ENCODE measurements around the gene DCDC1. TPM values are rescaled to one million over a fixed set of nuclear protein-coding genes. Genes with fewer than 3 reads are reported as not detected.

Gene DCDC1, protein sequence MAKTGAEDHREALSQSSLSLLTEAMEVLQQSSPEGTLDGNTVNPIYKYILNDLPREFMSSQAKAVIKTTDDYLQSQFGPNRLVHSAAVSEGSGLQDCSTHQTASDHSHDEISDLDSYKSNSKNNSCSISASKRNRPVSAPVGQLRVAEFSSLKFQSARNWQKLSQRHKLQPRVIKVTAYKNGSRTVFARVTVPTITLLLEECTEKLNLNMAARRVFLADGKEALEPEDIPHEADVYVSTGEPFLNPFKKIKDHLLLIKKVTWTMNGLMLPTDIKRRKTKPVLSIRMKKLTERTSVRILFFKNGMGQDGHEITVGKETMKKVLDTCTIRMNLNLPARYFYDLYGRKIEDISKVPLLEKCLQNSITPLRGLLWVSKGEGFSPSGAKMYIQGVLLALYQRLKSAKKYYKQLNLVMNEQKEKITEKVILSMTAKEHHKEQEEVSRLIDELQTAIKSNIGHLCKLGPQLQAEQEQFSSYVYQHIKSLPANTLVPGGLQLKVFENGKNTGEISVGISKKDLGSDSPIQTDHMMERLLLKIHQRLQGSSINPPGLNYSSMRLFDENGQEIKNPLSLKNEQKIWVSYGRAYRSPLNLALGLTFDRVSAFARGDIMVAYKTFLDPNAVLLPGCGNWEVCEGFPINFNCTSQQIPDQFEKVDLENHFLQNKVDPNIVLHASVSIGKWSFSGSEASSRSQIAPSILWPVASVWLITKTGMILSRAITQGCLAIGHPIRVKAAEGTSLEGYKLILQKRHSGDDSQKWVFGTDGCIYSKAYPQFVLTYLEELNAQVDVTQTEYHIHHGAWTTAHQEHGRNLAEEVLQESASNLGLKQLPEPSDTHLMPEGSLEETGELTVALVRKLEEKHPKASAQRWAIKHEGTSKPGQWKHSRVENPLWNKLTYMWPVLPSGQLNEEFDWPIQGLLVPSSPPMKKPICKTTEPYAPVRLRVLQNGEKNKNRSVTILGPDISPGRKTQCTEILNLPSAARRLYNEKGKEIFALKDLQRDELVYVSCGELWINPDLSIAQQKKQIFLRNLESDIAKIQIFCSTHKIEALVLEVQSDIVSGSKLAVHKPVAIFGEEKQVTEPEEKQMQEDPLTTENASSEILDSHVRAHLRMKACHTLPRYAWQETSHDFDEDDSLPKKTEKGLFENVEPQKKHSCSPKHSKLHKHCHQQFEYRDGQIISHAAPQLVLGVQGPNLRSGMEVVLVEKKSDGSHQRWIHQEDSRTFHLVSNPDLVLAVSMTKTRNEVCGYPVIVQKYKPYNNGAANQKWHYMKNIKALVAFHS (N-terminal part only)
- 0.34 and 0.66 TPM in 2 replicates for total RNA-seq (2014; rRNA removed; shearing (Covaris generic))

DNA sequence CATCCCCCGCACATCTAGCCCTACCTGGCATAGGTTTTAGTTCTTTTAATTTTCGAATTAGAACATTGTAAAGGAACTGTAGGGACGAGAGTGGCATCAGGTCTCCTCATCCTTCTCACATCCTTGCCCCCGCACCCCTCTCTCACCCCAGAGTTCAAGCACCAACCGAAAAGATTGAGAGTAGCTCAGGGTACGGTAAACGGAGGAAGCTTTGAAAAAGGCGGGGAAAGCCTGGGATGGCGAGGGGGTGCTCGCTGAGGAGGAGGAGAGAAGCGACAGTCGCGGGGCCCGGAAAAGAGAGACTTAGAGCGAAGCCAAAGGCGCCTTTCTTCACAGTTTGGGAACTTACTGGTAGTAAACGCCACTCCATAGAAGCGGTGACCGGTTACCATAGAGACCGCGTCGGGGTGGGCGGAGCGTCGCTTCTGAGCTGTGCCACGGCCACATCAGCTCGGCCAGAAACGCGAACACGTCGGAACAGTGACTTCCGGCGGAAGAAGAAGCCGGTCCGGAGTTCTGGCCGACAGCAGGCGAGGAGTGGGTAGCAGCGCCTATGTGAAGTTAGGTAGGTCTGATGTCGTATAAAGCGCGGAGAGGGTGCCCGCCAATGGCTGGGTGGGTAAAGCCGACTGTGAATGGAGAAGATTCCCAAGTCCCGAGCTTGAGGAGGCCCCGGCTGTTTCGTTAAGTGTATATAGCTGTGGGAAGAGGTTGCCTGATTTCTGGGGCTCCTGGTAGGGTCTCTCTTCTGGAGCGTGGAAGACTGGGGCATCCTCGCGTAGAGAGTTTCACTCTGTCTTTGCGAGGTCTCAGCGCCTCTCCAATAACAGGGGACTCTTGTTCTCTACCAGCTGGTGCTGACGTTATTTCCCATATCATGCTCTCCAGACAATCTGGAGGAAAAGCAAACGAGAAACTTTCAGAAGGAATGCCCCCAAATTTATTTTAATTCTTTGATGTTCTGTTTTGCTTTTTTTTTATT lies at the start of gene DCDC1, which contains the start of gene DNAJC24:
Gene DCDC1, minus strand, starts transcription at position 392 of the 982 bp plus-strand sequence. CDS start 41,459 bp downstream, outside the sequence.
Gene DNAJC24, plus strand, starts transcription at position 513 of the 982 bp plus-strand sequence. CDS start 889 bp downstream, outside the sequence.
- DNase-seq (ENCODE audit: low read depth), result peak; percentile 90

DNA sequence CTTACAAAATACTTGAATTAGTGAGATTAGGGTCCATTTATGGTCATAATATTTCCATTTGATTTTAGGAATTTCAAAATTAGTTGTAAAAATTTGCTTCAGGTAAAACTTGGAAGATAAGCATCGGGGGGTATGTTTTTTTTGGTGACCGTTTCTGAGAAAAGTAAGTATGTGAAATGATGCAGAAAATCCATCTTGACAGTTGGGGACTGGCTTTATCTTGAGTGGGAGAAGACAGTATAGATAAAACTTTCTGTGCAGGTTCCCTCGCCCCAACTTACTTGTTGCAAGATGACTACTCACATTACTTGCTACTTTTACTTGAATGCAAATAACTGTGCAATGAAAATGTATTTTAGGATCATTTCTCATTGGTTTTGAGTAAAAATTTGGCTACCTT lies 49.6 kb upstream of the DCDC1 start:
- DNase-seq (ENCODE audit: low read depth), result no peak

DNA sequence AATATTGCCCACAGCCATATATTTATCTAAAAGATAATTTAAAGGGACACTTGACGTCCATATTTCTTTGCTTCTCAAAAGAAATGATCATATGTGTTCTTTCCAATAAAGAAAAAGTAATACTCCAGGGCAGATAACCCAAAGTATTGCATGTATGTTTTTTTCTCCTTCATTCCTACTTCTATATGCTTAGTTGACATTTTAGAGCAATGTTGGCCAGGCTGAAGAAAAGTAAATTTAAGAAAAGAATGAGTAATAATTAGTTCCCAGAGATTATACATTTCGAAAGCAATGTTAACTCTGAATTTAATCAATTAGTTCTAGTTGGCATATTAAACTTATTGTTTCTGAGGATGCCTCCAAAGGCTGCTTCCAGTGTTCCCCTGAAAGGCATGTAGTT lies 48.3 kb upstream of the DCDC1 start:
- no peak for DNase-seq (ENCODE audit: low read depth)

DNA sequence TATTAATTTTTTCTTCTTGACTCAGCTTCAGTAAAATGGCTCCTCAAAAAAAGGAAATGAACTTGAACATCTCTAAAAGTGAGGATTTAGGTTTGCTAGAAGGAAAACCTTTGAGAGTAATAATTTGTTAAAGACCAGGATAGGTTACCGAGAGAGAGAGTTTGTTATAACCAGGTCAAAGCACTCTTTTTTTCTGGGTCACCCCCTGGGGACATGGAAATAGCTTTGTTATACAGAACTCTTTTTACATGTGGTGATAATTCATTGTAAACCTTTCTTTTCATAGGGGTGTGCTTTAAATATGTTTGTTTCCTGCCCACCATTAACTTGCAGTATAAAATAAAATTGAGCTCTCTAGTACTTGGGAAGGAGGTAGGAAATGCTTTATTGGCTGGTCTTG lies 47.8 kb upstream of the DCDC1 start:
- no peak for DNase-seq (ENCODE audit: low read depth)

DNA sequence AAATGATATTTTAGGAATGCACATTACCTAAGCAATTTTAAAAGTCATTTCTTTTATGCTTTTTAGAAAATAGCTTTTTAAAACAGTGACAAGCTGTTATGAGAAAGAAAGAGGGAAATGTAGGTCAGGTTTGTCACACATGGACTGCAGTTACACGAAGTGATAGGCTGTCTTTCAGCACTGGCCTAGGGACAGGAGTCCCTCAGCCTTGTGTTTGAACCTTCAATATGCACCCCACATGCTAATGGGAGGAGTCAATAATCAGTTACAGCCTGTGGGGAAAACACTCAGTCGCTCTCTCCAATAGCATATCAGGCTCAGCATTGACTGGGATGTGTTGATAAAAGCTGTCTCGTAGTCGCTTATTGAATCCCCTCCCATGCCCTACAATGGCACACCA lies 45.9 kb upstream of the DCDC1 start:
- DNase-seq (ENCODE audit: low read depth), result no peak

DNA sequence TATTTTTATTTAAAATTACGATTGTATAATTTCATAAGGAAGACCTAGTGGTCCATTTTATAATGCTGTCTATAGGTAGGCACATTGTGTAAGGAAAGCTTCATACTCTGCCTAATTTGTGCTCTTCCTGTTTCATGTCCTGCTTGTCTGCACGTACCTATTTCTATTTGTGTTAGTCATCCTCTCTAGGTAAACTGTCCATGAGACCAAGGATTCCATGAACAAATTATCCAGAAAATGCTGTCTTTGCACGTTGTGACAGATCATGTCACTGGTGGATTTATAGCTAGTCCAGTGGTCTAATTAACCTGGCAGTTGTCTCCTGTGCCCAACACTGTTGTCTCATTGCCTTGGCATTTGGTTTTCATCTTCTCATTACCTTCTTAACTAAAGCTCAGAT lies 44.8 kb upstream of the DCDC1 start:
- peak; percentile 89 for DNase-seq (ENCODE audit: low read depth)

DNA sequence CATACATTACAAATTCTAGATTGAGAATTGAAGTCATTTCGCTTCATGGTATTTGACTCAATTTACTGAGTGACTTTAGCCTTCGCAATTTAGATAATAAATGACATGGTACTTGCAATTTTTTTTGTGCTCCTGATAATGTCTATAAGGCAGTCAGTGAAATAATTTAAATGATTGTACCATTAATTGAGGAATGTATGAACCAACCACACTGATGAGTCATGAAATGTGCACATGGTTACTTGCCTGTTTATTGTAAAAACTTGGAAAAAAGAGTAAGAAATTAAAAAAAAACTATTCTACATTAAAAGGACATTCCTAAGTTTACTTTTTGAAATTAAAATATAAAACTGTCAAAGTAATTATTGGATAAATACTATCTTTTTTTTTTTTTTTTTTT lies 43.4 kb upstream of the DCDC1 start:
- DNase-seq (ENCODE audit: low read depth), result peak; percentile 78

DNA sequence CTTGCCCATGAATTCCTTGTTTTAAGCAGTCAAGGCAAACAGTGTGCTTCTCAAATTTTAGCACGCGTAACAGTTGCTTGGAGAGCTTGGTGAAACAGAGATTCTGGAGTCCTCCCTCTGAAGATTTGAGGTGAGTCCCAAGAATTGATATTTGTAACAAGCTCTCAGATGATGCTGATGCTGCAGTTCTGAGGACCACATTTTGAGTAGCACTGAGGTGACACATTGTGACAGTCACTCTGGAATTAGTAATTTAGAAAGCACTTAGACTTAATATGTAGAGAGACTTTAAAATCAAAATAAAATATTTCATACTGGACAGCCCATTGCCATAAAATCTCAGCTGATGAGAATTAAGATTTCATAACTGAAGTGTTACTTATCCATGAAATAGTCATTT lies 38.7 kb upstream of the DCDC1 start:
- DNase-seq (ENCODE audit: low read depth), result no peak

DNA sequence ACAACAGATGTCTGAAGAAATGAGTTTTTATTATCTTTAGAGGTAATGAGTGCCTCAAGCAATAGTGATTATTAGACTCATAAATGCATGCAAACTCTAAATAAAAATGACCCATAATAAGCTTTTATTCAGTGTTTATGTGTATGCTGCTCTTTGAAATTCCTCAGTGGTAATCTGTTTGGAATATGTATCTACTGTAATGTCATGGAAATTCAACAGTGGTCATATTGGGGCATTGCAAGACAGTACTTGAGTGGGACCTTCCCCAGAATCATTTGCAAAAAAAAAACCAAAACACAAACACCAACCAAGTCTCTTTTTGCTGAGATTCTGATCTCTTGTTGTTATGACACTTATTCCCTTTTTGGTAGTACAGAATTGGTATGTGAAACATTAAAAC lies 35.1 kb upstream of the DCDC1 start:
- DNase-seq (ENCODE audit: low read depth), result peak; percentile 22

DNA sequence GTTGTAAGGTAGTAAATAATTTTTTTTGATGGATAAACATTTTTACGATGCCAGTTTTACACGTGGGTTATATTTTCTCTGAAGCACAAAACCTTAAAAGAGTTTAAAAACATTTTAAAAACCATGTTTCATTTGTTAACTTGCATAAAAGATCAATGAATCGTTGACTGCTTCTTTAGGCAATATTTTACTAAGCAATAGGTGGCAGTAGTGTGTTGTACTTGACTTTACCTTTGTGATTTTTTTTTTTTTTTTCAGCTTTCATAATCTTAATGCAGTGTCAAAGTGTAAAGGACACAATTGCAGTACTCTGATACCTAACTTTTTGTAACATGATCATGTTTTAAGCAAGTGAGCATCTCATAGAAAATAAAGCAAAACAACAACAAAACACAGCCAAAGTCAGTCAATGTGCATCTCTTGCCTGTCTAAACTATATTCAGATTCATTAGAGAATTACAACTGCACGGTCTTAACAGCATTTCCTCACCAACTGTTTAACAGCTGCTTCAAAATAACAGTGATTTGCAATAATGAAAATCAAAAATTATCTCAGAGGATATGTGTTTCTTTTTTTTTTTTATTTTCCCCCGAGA lies 27.8 kb upstream of the DCDC1 start:
- DNase-seq (ENCODE audit: low read depth), result peak; percentile 37

DNA sequence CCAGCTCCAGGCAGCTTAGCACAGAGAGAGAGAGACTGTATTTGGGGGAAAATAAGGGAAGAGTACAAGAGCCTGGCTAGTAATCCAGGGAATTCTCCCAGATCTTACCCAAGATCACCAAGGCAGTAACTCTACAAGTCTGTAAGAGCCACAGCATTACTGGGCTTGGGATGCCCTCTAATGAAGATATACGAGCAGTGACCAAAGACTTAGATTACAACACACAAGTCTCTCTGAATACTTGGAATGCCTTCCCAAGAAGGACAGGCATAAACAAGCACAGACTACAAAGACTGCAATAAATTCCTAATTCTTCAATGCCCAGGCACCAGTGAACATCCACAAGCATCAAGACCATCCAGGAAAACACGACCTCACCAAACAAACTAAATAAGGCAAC lies 17.8 kb upstream of the DCDC1 start:
- DNase-seq (ENCODE audit: low read depth), result no peak

DNA sequence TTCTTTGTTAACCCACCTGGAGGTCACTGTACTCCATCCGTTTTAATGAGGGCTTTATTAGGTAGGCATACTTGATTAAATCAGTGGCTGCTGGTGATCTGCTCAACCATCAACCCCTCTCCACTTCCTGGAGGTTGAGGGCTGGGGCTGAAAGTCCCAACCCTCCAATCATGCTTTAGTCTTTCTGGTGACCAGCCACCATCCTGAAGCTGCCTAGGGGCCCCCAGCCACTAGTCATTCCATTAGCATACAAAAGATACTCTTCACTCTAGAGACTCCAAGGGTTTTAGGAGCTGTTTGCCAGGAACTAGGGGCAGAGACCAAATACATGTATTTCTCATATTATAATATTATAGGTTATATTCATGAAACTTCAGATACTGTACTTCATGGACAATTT lies 13.6 kb upstream of the DCDC1 start:
- no peak for DNase-seq (ENCODE audit: low read depth)

DNA sequence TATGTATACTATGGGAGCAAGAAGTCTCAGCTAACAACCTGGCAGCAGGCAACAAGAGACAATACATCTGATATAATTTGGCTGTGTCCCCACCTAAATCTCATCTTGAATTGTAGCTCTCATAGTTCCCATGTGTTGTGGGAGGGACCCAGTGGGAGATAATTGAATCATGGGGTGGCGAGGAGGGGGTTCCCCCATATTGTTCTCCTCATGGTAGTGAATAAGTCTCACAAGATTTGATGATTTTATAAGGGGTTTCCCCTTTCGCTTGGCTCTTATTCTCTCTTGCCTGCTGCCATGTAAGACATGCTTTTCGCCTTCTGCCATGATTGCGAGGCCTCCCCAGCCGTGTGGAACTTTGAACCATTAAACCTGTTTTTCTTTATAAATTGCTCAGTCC lies 6.3 kb upstream of the DCDC1 start:
- no peak for DNase-seq (ENCODE audit: low read depth)

DNA sequence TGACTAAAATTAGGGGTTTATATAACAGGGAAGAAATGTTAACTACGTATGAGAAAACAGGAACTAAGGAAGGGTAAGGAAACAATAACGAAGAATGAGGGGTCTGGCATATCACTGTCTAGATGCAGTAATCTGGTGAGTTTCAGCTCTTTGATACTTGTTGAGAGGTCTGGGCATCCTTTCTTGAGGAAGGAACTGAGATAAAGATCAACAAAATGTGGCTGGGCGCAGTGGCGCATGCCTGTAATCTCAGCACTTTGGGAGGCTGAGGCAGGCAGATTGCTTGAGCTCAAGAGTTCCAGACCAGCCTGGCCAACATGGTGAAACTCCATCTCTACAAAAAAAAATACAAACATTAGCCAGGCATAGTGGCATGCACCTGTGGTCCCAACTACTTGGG lies 2.7 kb downstream of the DCDC1 start:
- no peak for DNase-seq (ENCODE audit: low read depth)

DNA sequence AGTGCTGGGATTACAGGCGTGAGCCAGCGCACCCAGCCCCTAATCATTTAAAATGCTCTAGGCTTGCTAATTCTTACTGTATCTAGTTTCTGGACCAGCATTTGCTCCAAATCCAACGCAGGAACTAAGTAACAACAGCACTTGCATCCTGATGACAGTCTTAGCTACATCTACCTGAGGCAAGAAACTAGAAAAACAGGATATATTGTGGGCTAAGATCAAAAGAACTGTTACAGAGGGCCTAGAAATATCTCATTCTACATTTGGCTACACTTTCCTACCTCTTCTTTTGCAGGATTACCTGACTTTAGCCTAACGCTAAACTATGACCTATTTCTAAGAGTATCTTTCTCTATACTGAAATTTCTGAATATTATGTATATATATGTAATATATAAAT lies 7.8 kb downstream of the DCDC1 start:
- DNase-seq (ENCODE audit: low read depth), result no peak

DNA sequence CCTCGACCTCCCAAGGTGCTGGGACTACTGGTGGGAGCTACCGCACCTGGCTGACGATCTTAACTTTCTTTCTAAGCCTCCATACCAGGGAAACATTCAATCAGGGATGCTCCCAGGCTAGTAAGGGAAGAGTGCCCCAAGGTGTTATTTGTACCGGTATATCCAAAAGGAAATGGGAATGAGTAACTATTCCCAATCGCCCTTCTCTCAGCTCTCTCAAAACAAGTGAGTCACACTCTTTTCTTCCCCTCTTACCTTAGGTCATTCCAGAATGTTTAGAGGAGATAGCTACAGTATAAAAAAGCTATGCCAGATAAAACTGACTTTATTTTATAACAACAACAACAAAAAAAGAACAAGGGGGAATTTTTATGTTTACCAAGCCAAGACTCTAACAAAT lies 13.7 kb downstream of the DCDC1 start:
- peak; percentile 33 for DNase-seq (ENCODE audit: low read depth)

DNA sequence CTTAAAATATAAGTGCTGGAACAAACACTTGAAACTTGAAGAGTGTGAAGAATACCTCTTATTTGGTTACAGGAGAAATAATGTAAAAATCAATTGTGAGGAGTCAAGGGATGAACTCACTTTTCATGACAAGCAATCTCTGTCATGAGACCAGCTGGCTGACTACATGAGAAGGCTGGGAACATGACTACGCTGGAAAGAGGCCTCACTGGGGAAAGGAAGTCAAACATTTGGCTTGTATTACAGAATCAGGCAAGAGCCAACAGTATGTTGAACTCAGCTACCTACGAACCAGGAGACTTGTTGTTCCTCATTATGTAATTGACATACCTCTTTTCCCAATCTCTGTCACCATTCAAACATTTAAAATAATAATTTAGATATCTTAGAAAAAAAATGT lies 14.4 kb downstream of the DCDC1 start:
- peak; percentile 3 for DNase-seq (ENCODE audit: low read depth)

DNA sequence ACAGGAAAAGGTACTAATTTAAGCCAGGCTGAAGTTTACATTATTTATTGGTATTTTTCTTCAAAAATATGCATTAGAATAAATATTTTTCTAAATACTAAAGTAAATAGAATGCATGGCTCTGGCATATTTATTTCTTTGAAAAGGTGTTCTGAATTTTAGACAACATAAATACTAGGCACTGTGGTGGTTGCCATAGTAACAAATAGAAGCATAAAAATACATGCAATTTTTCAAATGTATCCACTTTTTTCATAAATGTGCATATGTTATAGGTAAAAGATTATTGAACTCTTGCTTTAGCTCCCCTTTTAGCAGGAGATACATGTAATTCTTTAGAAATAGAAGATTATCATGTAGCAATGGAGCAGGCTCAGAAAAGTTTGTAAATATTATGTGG lies 18.4 kb downstream of the DCDC1 start:
- DNase-seq (ENCODE audit: low read depth), result no peak

DNA sequence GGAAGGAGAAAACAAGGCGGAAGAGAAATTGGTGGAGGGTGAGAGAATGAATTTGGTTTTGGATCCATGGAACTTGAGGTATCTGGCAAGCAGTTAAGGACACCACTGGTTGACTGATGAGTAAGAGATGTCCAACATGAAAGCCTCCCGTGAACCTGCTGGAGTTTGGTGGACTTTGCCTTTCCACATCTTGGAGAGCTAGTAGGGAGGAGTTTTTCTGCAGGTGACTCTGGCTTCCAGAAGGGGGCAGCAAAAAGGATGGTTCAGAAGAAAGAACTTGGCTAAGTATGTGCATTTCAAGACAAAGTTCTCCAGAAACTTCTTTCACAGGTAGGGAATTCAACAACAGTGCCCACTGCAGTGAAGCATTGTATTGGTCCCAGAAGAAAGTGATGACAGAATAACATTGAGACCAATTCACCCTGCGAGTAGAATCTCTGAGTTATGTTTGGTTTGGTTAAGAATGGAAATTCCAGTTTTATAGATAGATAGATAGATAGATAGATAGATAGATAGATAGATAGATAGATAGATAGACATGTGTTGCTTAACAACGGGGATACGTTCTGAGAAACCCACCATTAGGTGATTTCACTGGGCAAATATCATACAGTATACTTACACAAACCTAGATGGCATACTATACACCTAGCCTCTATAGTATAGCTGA lies 28.5 kb downstream of the DCDC1 start:
- peak; percentile 34 for DNase-seq (ENCODE audit: low read depth)

DNA sequence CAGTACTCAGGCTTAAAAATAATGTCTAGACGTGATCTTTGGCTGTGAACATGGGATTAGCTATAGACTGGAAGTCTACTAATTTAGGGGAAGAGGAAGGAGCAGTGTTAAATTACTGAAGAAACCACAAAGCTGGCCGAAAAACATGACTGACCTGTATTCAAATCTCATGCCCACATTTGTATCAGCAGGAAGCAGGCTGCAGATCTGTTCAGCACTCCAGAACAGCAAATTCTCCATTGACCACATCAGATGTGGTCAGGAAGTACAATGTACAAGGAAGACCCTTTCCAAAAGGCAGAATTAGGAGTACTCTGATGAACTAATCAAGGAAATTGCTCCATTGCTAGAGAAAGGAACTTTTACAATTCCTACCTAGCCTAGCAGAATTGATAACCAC lies 31.7 kb downstream of the DCDC1 start:
- no peak for DNase-seq (ENCODE audit: low read depth)
